ENCODE results near the gene ZBTB3. TPM values are rescaled to one million over a fixed set of nuclear protein-coding genes. Genes with fewer than 3 reads are reported as not detected.

The ZBTB3 gene
- total RNA-seq, 1 experiment from 2014 or later: 12.9 TPM

DNA sequence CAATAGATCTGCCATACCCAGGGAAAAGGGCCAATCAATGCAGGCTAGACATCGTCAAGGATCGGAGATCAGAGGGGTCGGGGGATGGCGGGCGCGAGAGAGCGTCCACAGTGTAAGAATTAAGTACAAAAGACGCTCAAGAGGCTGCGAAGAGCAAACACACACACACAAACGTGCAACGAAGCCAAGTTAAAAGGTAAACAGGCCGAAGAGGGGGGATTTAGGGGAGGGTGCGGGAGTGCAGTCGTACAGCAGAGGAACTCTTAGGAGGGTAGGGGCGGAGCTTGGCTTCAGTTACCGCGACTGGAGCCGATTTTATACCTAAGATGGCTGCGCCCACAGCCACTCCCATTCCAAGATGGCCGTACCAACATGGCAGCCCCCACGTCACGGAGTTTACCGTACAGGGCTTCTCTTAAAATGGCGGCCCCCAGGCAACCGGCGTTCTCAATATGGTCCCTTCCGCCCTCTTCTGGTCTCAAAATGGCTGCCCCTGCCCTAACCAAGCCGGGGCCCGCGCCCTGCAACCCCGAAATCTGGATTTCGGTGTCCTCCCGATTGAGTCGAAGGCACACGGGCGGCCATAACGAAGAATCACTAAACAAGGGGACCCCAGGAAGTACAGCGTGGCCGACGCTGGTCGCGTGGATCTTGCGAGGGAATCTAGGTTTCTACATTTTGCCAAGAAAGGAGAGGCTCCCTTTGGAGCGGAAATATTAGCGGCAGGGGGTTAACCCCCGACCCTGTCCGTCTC, 44.5 kb downstream of the ZBTB3 start:
- ChIA-PET POLR2A (no interaction called here), CTCF (no interaction called here)
- Histone ChIP-seq H3K4me3 (ENCODE audit: low read depth in 2 of 2, low read length in 2 of 2) (peak overlapping the region; percentile 39 to 56), H3K4me1 (ENCODE audit: control insufficient read depth, insufficient read depth, low read length) (peaks cover 27% of the 10 kb centered on the region), H3K9me3 (ENCODE audit: control insufficient read depth, insufficient read depth, low read depth, low read length) (no peaks in the 10 kb centered on the region), H3K27ac (ENCODE audit: low read length) (peak overlapping the region; percentile 83), H3K27me3 (ENCODE audit: control insufficient read depth, insufficient read depth, low read length) (no peaks in the 10 kb centered on the region), H3K36me3 (ENCODE audit: control insufficient read depth, insufficient read depth, low read length) (peaks cover 8% of the 10 kb centered on the region)
- no peak for TF ChIP-seq SIN3A (IDR thresholded peaks at IDR 0.05; ENCODE audit: borderline replicate concordance, insufficient read depth, low read depth, low read length)
- TF ChIP-seq TCF7L2 (IDR thresholded peaks at IDR 0.05; ENCODE audit: low read depth, low read length): peak; percentile 56
- TF ChIP-seq, protein P1, sequence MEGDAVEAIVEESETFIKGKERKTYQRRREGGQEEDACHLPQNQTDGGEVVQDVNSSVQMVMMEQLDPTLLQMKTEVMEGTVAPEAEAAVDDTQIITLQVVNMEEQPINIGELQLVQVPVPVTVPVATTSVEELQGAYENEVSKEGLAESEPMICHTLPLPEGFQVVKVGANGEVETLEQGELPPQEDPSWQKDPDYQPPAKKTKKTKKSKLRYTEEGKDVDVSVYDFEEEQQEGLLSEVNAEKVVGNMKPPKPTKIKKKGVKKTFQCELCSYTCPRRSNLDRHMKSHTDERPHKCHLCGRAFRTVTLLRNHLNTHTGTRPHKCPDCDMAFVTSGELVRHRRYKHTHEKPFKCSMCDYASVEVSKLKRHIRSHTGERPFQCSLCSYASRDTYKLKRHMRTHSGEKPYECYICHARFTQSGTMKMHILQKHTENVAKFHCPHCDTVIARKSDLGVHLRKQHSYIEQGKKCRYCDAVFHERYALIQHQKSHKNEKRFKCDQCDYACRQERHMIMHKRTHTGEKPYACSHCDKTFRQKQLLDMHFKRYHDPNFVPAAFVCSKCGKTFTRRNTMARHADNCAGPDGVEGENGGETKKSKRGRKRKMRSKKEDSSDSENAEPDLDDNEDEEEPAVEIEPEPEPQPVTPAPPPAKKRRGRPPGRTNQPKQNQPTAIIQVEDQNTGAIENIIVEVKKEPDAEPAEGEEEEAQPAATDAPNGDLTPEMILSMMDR (IDR thresholded peaks at IDR 0.05): no peak
- TF ChIP-seq POLR2AphosphoS5 (IDR thresholded peaks at IDR 0.05; ENCODE audit: low read depth, low read length): peak; percentile 76
- TF ChIP-seq, protein P2, sequence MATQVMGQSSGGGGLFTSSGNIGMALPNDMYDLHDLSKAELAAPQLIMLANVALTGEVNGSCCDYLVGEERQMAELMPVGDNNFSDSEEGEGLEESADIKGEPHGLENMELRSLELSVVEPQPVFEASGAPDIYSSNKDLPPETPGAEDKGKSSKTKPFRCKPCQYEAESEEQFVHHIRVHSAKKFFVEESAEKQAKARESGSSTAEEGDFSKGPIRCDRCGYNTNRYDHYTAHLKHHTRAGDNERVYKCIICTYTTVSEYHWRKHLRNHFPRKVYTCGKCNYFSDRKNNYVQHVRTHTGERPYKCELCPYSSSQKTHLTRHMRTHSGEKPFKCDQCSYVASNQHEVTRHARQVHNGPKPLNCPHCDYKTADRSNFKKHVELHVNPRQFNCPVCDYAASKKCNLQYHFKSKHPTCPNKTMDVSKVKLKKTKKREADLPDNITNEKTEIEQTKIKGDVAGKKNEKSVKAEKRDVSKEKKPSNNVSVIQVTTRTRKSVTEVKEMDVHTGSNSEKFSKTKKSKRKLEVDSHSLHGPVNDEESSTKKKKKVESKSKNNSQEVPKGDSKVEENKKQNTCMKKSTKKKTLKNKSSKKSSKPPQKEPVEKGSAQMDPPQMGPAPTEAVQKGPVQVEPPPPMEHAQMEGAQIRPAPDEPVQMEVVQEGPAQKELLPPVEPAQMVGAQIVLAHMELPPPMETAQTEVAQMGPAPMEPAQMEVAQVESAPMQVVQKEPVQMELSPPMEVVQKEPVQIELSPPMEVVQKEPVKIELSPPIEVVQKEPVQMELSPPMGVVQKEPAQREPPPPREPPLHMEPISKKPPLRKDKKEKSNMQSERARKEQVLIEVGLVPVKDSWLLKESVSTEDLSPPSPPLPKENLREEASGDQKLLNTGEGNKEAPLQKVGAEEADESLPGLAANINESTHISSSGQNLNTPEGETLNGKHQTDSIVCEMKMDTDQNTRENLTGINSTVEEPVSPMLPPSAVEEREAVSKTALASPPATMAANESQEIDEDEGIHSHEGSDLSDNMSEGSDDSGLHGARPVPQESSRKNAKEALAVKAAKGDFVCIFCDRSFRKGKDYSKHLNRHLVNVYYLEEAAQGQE (IDR thresholded peaks at IDR 0.05; ENCODE audit: insufficient read depth in 1 of 2, low read depth in 2 of 2, low read length in 1 of 2): no peak
- DNase-seq (ENCODE audit: low read depth, low spot score) (no peak), ATAC-seq (peak; percentile 53)
- in situ Hi-C loops (cut with HindIII; ENCODE audit: low pct_unique_long_range_greater_than_20kb, low sequenced_read_pairs): no loop called here
- BruUV-seq (replicated peaks): no TSS peak
- intact Hi-C loops (cut with micrococcal nuclease; ENCODE audit: unreplicated experiment): no loop called here

DNA sequence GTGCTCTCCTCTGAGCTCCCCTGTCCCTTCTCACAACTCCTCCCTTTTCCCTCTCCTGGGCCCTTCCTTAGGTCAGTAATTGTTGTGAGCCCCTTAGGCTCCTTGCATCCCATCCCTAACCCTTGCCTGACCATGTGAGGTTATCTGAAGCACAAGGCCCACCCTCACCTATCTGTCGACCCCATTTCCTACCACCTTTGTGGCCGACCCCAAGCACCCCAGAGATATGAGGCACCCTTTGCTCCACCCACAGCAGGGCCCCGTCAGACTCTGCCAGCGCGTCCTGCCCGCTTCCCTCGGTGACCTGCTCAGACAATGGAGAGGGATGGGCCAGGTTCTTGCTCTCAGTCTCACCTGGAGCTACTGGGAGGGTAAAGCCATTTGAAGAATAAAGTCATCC, 45.2 kb downstream of the ZBTB3 start:
- intact Hi-C loops (cut with micrococcal nuclease; ENCODE audit: unreplicated experiment) (no loop called here), in situ Hi-C loops (cut with HindIII; ENCODE audit: low pct_unique_long_range_greater_than_20kb, low sequenced_read_pairs) (no loop called here)
- Histone ChIP-seq H3K27me3 (ENCODE audit: control insufficient read depth, insufficient read depth, low read length) (no peaks in the 10 kb centered on the region), H3K36me3 (ENCODE audit: control insufficient read depth, insufficient read depth, low read length) (peaks cover 8% of the 10 kb centered on the region), H3K4me1 (ENCODE audit: control insufficient read depth, insufficient read depth, low read length) (peaks cover 27% of the 10 kb centered on the region), H3K27ac (ENCODE audit: low read length) (peak overlapping the region; percentile 83), H3K4me3 (ENCODE audit: low read depth in 2 of 2, low read length in 2 of 2) (peak overlapping the region; percentile 39 to 56), H3K9me3 (ENCODE audit: control insufficient read depth, insufficient read depth, low read depth, low read length) (no peaks in the 10 kb centered on the region)
- POLR2A ChIA-PET: no interaction called here
- CTCF ChIA-PET: no interaction called here
- DNase-seq (ENCODE audit: low read depth, low spot score): no peak
- TF ChIP-seq SIN3A (IDR thresholded peaks at IDR 0.05; ENCODE audit: borderline replicate concordance, insufficient read depth, low read depth, low read length) (no peak), TCF7L2 (IDR thresholded peaks at IDR 0.05; ENCODE audit: low read depth, low read length) (no peak), POLR2AphosphoS5 (IDR thresholded peaks at IDR 0.05; ENCODE audit: low read depth, low read length) (no peak)
- TF ChIP-seq, protein P1 (IDR thresholded peaks at IDR 0.05): no peak
- TF ChIP-seq, protein P2 (IDR thresholded peaks at IDR 0.05; ENCODE audit: insufficient read depth in 1 of 2, low read depth in 2 of 2, low read length in 1 of 2): no peak
- ATAC-seq: no peak
- no TSS peak for BruUV-seq (replicated peaks)
